Parathyroid adenoma (tissue), 2 donors: ENCODE data around the gene KCNAB3.

Experiments used
- H2AFZ ChIP-seq: fragments of 300-600 bp; sonication (generic); one replicate; pipeline ENCODE4 v1.7.0; 2017; ENCODE audit warnings: antibody characterized with exemption, mild to moderate bottlenecking
- H3K27ac ChIP-seq: fragments of 300-600 bp; sonication (generic); one replicate; pipeline ENCODE4 v1.7.0; 2017
- H3K27me3 ChIP-seq: fragments of 300-600 bp; sonication (generic); one replicate; pipeline ENCODE4 v1.7.0; 2017; ENCODE audit warnings: low read length; ENCODE audit not compliant: control insufficient read depth, insufficient read depth
- H3K36me3 ChIP-seq: fragments of 300-600 bp; sonication (generic); one replicate; pipeline ENCODE4 v1.7.0; 2017; ENCODE audit warnings: low read length; ENCODE audit not compliant: control insufficient read depth, insufficient read depth
- H3K4me1 ChIP-seq: fragments of 300-600 bp; sonication (generic); one replicate; pipeline ENCODE4 v1.7.0; 2017; ENCODE audit warnings: control low read depth
- H3K4me2 ChIP-seq: fragments of 300-600 bp; sonication (generic); one replicate; pipeline ENCODE4 v1.7.0; 2017; ENCODE audit warnings: low read length
- H3K4me3 ChIP-seq: fragments of 300-600 bp; sonication (generic); one replicate; pipeline ENCODE4 v1.7.0; 2017; ENCODE audit warnings: low read depth, low read length
- H3K79me2 ChIP-seq: fragments of 300-600 bp; sonication (generic); one replicate; pipeline ENCODE4 v1.7.0; 2017; ENCODE audit warnings: control low read depth
- H3K9ac ChIP-seq: fragments of 300-600 bp; sonication (generic); one replicate; pipeline ENCODE4 v1.7.0; 2017; ENCODE audit warnings: mild to moderate bottlenecking
- H3K9me3 ChIP-seq: fragments of 300-600 bp; sonication (generic); one replicate; pipeline ENCODE4 v1.7.0; 2017; ENCODE audit warnings: low read length; ENCODE audit not compliant: control insufficient read depth
- TF ChIP-seq, protein P1 (sequence below): fragments of 300-600 bp; sonication (generic); IDR thresholded peaks from one replicate; pipeline ENCODE4 v1.7.0; 2017; ENCODE audit warnings: antibody characterized with exemption, mild to moderate bottlenecking
- donor health status: primary hyperparathyroidism.

KCNAB3 gene

DNA sequence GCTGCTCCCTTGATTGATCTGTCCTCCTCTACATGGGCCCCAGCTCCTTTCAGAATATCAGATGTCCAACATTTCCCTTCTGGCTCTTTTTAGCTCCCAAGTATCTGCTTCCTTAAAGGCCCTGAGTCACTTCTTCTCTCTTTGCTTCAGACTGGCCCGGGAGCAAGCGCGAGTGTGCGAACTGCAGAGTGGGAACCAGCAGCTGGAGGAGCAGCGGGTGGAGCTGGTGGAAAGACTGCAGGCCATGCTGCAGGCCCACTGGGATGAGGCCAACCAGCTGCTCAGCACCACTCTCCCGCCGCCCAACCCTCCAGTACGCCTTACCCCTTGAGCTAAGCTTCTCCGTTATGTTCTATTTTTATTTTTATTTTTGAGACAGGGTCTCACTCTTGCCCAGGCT, 14.7 kb upstream of the KCNAB3 start:
- TF ChIP-seq, protein P1, sequence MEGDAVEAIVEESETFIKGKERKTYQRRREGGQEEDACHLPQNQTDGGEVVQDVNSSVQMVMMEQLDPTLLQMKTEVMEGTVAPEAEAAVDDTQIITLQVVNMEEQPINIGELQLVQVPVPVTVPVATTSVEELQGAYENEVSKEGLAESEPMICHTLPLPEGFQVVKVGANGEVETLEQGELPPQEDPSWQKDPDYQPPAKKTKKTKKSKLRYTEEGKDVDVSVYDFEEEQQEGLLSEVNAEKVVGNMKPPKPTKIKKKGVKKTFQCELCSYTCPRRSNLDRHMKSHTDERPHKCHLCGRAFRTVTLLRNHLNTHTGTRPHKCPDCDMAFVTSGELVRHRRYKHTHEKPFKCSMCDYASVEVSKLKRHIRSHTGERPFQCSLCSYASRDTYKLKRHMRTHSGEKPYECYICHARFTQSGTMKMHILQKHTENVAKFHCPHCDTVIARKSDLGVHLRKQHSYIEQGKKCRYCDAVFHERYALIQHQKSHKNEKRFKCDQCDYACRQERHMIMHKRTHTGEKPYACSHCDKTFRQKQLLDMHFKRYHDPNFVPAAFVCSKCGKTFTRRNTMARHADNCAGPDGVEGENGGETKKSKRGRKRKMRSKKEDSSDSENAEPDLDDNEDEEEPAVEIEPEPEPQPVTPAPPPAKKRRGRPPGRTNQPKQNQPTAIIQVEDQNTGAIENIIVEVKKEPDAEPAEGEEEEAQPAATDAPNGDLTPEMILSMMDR, result no peak
- H3K4me2 ChIP-seq, result no peak overlapping the region
- no peaks in the 10 kb centered on the region for H3K4me1 ChIP-seq
- H2AFZ ChIP-seq, result no peak overlapping the region
- H3K9me3 ChIP-seq, result no peaks in the 10 kb centered on the region
- H3K27ac ChIP-seq, result no peak overlapping the region
- H3K36me3 ChIP-seq, result no peaks in the 10 kb centered on the region
- H3K27me3 ChIP-seq, result no peaks in the 10 kb centered on the region
- H3K4me3 ChIP-seq, result no peak overlapping the region
- H3K9ac ChIP-seq, result no peak overlapping the region
- H3K79me2 ChIP-seq, result no peaks in the 10 kb centered on the region

DNA sequence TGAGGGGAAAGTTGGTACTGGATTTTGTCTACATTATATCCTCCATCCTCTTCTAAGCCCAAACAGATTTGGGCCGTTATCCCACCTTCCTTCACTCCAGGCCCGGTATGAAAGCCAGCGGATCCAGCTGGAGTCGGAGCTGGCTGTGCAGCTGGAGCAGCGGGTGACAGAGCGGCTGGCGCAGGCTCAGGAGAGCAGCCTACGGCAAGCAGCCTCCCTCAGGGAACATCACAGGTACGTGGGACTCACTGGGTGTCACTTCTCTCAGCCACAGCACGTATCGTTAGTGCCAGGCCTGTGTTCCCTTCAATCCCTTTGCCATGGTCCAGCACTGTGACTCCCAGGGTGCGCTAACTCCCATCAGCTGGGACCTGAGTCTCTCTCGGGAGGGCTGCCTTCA, 13.6 kb upstream of the KCNAB3 start:
- Histone ChIP-seq H3K4me2 (no peak overlapping the region), H3K27ac (no peak overlapping the region), H3K4me1 (no peaks in the 10 kb centered on the region), H2AFZ (no peak overlapping the region), H3K9ac (no peak overlapping the region), H3K79me2 (no peaks in the 10 kb centered on the region), H3K27me3 (no peaks in the 10 kb centered on the region), H3K36me3 (no peaks in the 10 kb centered on the region), H3K9me3 (no peaks in the 10 kb centered on the region), H3K4me3 (no peak overlapping the region)
- TF ChIP-seq, protein P1, result no peak

DNA sequence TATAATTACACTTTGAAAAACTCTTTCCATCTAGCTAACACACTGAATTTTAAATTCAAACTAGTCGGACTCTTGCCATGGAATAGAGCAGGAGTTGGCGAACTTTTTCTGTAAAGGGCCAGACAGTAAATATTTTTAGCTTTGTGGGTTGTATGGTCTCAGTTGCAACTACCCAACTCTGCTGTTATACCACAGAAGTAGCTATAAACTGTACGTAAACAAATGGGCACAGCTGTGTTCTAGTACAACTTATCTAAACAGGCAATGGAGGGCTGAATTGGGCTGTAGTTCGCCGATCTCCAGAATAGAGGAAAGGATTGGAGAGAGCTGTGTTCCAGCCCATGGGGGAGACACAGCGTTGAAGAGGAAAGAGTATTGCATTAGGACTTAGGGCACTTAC, 11.1 kb upstream of the KCNAB3 start:
- Histone ChIP-seq H3K27ac (no peak overlapping the region), H3K4me1 (no peaks in the 10 kb centered on the region), H2AFZ (no peak overlapping the region), H3K4me2 (no peak overlapping the region), H3K9ac (no peak overlapping the region), H3K4me3 (no peak overlapping the region), H3K79me2 (no peaks in the 10 kb centered on the region), H3K9me3 (no peaks in the 10 kb centered on the region), H3K27me3 (no peaks in the 10 kb centered on the region), H3K36me3 (no peaks in the 10 kb centered on the region)
- TF ChIP-seq, protein P1, result no peak

DNA sequence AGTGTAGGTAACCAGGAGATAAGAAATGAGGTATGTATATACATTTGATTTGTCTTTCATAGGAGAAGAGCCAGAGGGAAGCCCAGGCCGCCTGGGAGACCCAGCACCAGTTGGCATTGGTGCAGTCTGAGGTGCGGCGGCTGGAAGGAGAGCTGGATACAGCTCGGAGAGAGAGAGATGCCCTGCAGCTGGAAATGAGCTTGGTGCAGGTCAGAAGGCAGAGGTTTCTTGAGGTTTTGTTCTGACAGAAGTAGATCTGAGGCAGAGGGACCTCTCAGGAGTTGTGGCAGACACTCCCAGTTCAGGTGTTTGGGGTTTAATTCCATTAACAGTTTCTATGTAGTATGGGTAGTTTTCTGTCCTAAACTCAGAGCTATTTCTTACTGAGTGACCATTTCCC, 10.4 kb upstream of the KCNAB3 start:
- H3K4me2 ChIP-seq, result no peak overlapping the region
- H3K9me3 ChIP-seq, result no peaks in the 10 kb centered on the region
- no peaks in the 10 kb centered on the region for H3K27me3 ChIP-seq
- no peaks in the 10 kb centered on the region for H3K4me1 ChIP-seq
- TF ChIP-seq, protein P1, result no peak
- no peaks in the 10 kb centered on the region for H3K79me2 ChIP-seq
- no peaks in the 10 kb centered on the region for H3K36me3 ChIP-seq
- no peak overlapping the region for H2AFZ ChIP-seq
- H3K27ac ChIP-seq, result no peak overlapping the region
- no peak overlapping the region for H3K9ac ChIP-seq
- no peak overlapping the region for H3K4me3 ChIP-seq

DNA sequence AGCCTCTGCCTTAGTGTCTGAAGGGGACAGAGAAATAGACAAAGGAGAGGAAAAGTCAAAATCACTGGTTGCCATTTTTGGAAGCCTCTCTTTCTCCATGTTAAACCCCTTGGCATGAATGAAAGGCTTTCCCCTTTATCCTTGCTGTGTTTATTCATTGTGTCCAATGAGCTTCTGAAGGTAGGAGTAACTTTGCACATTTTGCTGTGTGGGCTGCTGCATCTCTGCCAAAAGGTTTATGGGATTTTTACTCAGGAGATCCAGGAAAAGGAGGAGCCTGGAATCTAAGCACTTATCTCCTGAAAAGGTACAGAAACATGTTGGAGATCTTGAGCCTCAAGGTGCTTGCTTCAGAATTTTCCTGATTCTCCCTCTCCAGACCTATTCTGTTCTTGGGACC, 6.2 kb upstream of the KCNAB3 start:
- H3K4me2 ChIP-seq, result no peak overlapping the region
- H2AFZ ChIP-seq, result no peak overlapping the region
- no peaks in the 10 kb centered on the region for H3K9me3 ChIP-seq
- no peaks in the 10 kb centered on the region for H3K36me3 ChIP-seq
- no peak overlapping the region for H3K4me3 ChIP-seq
- H3K27me3 ChIP-seq, result no peaks in the 10 kb centered on the region
- TF ChIP-seq, protein P1, result no peak
- H3K9ac ChIP-seq, result no peak overlapping the region
- no peaks in the 10 kb centered on the region for H3K79me2 ChIP-seq
- peaks cover 4% of the 10 kb centered on the region for H3K4me1 ChIP-seq
- no peak overlapping the region for H3K27ac ChIP-seq
